ENCODE data around the gene MARCHF10.

The MARCHF10 gene

DNA sequence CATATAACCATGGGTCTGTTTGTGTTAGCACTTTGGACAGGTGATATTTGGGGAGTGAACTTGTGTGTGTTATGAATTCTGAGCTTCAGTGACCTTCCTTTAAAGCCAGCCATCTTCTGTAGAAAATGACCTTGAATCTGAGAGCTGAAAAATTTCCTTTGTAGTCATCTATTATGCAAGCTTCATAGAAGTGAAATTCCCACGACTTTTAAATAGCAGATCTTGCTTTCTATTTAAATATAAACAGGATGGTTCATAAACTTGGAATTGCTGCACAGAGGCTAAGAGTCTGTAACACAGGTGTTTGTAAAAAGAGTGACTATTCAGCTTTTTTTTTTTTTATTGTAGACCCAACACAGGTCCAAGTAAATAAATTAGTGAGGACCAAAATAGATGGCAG lies 85.5 kb downstream of the MARCHF10 start:
- H2AFZ ChIP-seq (ENCODE audit: low read length), result no peak overlapping the region
- no peaks in the 10 kb centered on the region for H3K9me2 ChIP-seq (replicated peaks; ENCODE audit: low read depth, low read length)
- no peaks in the 10 kb centered on the region for H3K27me3 ChIP-seq (ENCODE audit: insufficient read depth, low read length, poor library complexity, severe bottlenecking)
- no peak overlapping the region for H3K9ac ChIP-seq (ENCODE audit: low read depth, low read length, poor library complexity, severe bottlenecking)
- H3K79me2 ChIP-seq (ENCODE audit: insufficient read depth, low read length), result no peaks in the 10 kb centered on the region
- H3K4me3 ChIP-seq (ENCODE audit: low read length, poor library complexity, severe bottlenecking), result no peak overlapping the region
- no peaks in the 10 kb centered on the region for H3K9me3 ChIP-seq (ENCODE audit: insufficient read depth, low read depth, low read length)
- TF ChIP-seq CTCF (conservative IDR thresholded peaks at IDR 0.05; ENCODE audit: low read length), result no peak
- TF ChIP-seq EZH2phosphoT487 (IDR thresholded peaks at IDR 0.05; ENCODE audit: borderline replicate concordance), result no peak
- H3K36me3 ChIP-seq (ENCODE audit: insufficient read depth, low read length), result no peaks in the 10 kb centered on the region
- H3K4me2 ChIP-seq (ENCODE audit: low read depth, low read length, poor library complexity, severe bottlenecking), result no peak overlapping the region
- H3F3A ChIP-seq (ENCODE audit: low read depth), result no peaks in the 10 kb centered on the region
- no peaks in the 10 kb centered on the region for H4K20me1 ChIP-seq (ENCODE audit: insufficient read depth, low read length, poor library complexity, severe bottlenecking)
- H3K4me1 ChIP-seq (ENCODE audit: insufficient read depth, low read length, poor library complexity, severe bottlenecking), result peaks cover 19% of the 10 kb centered on the region

GRCh38 chr17:62720126-62720850 lies 87.8 kb downstream of the MARCHF10 start:
- no peaks in the 10 kb centered on the region for H3K79me2 ChIP-seq (ENCODE audit: insufficient read depth, low read length)
- H3K27me3 ChIP-seq (ENCODE audit: insufficient read depth, low read length, poor library complexity, severe bottlenecking), result no peaks in the 10 kb centered on the region
- H3K4me1 ChIP-seq (ENCODE audit: insufficient read depth, low read length, poor library complexity, severe bottlenecking), result peaks cover 12% of the 10 kb centered on the region
- H3K9me3 ChIP-seq (ENCODE audit: insufficient read depth, low read depth, low read length), result no peaks in the 10 kb centered on the region
- no peak overlapping the region for H3K4me2 ChIP-seq (ENCODE audit: low read depth, low read length, poor library complexity, severe bottlenecking)
- H4K20me1 ChIP-seq (ENCODE audit: insufficient read depth, low read length, poor library complexity, severe bottlenecking), result no peaks in the 10 kb centered on the region
- no peaks in the 10 kb centered on the region for H3F3A ChIP-seq (ENCODE audit: low read depth)
- no peak overlapping the region for H2AFZ ChIP-seq (ENCODE audit: low read length)
- no peaks in the 10 kb centered on the region for H3K36me3 ChIP-seq (ENCODE audit: insufficient read depth, low read length)
- H3K9ac ChIP-seq (ENCODE audit: low read depth, low read length, poor library complexity, severe bottlenecking), result no peak overlapping the region
- no peak overlapping the region for H3K4me3 ChIP-seq (ENCODE audit: low read length, poor library complexity, severe bottlenecking)
- TF ChIP-seq CTCF (conservative IDR thresholded peaks at IDR 0.05; ENCODE audit: low read length) (peak; percentile 52), EZH2phosphoT487 (IDR thresholded peaks at IDR 0.05; ENCODE audit: borderline replicate concordance) (no peak)
- no peaks in the 10 kb centered on the region for H3K9me2 ChIP-seq (replicated peaks; ENCODE audit: low read depth, low read length)

DNA sequence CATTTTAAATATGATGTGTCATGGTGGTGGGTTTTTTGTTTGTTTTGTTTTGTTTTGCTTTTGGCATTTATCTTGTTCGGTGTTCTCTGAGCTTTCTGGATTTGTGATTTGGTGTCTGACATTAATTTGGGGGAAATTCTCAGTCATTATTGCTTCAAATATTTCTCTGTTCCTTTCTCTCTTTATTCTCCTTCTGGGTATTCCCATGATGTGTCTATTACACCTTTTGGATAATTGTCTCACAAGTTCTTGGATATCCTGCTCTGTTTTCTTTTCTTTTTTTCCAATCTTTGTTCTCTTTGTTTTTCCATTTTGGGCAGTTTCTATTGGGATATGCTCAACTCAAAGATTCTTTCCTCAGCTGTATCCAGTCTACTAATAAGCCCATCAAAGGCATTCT lies 88.5 kb downstream of the MARCHF10 start:
- Histone ChIP-seq H3F3A (ENCODE audit: low read depth) (no peaks in the 10 kb centered on the region), H3K27me3 (ENCODE audit: insufficient read depth, low read length, poor library complexity, severe bottlenecking) (no peaks in the 10 kb centered on the region), H3K79me2 (ENCODE audit: insufficient read depth, low read length) (no peaks in the 10 kb centered on the region), H3K4me3 (ENCODE audit: low read length, poor library complexity, severe bottlenecking) (no peak overlapping the region), H3K9ac (ENCODE audit: low read depth, low read length, poor library complexity, severe bottlenecking) (no peak overlapping the region), H3K9me2 (replicated peaks; ENCODE audit: low read depth, low read length) (no peaks in the 10 kb centered on the region), H3K36me3 (ENCODE audit: insufficient read depth, low read length) (no peaks in the 10 kb centered on the region), H3K4me1 (ENCODE audit: insufficient read depth, low read length, poor library complexity, severe bottlenecking) (peaks cover 5% of the 10 kb centered on the region), H2AFZ (ENCODE audit: low read length) (no peak overlapping the region), H4K20me1 (ENCODE audit: insufficient read depth, low read length, poor library complexity, severe bottlenecking) (no peaks in the 10 kb centered on the region), H3K9me3 (ENCODE audit: insufficient read depth, low read depth, low read length) (no peaks in the 10 kb centered on the region), H3K4me2 (ENCODE audit: low read depth, low read length, poor library complexity, severe bottlenecking) (no peak overlapping the region)
- TF ChIP-seq EZH2phosphoT487 (IDR thresholded peaks at IDR 0.05; ENCODE audit: borderline replicate concordance), result no peak
- TF ChIP-seq CTCF (conservative IDR thresholded peaks at IDR 0.05; ENCODE audit: low read length), result no peak

All from Loucy (cell line).